GM19372 (cell line): ENCODE measurements around the gene SCN1A.

Experiments
- ATAC-seq: cut with Tn5 transposase; IDR thresholded peaks from one replicate; pipeline ENCODE4 v1.9.1; 2021; ENCODE audit warnings: mild to moderate bottlenecking, low read depth, moderate library complexity; ENCODE audit not compliant: unreplicated experiment

The SCN1A gene

DNA sequence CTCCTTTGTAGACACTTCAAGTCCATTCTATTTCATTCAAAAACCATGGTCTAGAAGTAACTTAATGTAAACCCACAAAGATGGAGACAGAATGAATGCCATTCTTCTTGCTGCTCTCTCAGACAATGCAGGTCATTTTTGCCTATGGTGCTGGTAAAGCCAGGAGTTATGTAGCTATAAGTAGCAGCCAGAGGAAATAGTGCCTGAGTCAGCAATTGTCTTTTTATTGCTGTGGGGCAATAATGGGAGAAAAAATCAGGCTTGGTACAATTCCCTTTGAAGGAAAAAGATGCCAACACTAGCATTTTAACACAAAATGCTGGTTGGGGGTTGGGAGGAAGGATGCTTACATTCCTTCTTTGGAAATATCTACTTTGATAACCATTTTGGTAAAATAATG, 43.5 kb downstream of the SCN1A start:
- no peak for ATAC-seq

DNA sequence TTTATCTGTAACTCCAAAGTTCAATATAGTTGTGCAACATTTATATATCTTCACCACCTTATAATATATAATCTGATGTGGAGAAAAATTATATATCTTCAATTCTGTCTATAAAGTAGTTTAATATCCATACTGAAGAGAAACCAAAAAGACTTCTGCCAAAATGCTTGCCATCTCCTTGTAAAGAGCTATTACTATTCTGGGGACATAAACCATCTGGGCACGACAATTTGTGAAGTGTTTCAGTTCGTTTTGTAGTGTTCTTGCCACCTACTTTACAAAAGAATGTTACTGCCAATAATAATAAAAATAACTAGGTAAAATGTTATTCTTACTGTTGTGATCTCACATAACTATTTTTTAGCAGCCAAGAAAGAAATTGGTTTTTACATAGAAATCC, 45.1 kb downstream of the SCN1A start:
- ATAC-seq = no peak

DNA sequence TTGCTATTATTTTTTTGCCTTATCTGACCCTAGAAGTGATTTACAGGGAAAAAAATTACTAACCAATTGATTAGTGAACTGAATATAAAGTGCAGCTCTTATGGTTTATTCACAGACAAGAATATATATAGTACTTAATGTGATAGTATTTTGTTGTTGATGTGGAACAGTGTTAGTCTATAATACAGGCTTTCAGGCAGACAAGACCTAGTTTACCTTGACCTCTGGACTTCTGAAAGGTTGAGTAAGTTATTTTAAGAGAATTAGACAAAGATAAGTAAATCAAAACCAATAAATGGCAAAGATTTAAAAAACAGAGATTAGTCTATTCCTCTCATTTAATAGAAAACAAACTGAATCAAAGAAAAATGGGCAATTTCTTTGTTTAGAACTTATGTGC, 46.0 kb downstream of the SCN1A start:
- ATAC-seq = no peak

DNA sequence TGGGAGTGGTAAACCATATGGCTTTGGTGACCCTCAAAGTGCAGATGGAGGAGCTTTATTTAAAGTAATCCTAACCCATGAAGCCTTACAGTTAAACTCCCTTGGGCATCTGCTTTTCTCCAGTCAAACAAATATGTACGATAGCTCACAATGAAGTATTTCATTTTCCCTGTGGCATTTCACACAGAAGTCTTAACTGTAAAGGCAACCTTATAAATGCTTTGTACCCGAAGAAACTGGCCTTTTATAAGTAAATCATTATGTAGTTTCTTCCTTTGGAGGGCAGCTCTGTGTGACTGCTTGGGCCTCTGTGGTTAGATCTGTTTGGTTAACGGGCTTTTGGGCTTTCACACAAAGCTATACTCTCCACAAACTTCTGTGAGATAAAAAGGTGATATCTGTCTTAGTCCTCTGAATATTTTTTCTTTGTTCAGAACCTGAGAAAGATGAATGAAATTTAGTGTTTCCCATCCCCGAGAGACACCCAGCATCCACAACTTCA, 46.6 kb downstream of the SCN1A start:
- ATAC-seq = no peak

DNA sequence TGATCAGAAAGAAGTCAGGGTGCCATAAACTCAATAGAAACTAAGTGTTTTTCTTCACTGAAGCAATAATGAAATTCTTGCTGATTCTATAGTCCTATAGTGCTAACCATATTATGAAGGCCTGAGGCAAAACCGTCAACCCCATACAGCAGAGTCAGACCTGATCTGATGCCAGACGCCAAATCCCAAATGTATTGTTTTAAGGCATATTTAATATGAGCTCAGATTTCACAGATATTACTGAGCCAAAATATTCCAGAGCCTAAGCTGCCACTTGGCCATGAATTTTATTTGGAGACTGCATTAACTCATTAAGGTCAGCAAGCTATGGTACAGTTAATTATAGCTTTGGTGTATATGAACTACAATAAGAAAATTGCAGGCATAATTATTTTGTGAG, 53.4 kb downstream of the SCN1A start:
- no peak for ATAC-seq

DNA sequence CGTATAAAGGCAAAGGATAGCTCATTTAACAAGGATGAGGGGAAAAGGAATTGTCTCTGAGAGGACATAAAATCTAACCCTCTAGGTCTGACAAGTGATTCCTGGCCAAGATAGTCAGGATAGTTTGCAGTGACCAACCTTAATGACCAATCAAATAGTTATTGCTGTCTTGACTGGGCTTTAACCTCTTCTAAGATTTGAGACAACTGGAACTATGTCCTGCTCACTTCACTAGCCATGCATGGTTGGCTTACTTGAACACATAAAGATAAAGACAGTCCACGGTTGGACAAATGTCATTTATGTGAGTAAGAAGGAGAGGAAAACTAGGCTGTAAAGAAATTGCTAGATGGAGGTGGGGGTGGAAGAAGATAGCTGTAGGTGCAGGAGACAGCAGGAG, 53.8 kb downstream of the SCN1A start:
- ATAC-seq = no peak

DNA sequence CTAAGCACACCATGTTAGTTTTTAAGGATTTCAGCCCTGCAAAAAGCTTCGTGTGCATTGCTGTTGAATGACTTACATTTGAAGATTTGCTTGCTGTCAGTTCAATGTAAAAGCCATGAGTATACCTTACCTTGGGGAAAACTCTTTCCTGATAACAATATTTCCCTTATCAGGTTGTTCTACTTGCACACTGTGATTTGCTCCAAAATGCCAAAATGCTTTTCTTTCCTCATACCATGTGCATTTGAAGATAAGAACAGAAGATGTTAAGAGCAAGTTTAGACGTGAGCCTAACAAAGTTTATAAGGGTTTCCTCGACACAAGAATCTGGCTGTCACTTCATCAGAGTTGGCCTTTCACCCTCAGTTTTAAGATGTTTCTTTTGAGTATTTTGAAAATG, 57.6 kb downstream of the SCN1A start:
- no peak for ATAC-seq

DNA sequence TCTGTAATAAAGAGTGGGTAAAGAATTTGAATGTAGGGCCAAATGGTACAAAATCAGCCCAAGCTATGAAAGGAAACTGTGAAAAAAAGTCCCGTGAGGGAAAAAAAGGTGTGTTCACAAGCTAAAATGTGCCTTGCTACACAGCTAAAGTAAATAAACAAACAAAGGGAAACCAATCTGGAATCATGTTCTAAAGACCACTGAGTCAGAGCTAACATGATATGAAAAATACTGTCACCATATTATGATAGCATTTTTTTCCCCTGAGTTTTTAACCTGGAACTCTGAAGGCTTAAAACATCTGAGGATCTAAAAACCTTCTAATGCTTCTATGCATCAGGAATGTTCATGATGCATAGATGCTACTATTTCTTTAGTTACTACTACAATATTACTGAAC, 58.8 kb downstream of the SCN1A start:
- no peak for ATAC-seq

DNA sequence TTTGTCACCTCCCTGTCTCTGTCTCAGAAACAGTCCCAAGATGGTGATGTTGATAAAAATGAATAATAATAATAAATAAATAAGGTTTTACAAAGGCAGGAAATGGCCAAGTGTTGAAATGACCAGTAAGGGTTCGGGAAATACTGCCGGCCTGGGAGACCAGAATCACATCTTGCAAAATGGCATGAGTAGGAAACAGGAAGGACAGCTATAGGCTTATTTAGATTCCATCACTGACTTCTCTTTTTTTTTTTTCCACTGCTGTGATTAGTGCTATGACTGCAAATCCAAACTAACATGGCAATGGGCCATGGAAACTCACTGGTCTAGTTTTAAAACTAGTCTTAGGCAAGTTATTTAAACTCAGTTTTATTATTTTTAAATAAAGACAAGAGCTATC, 60.6 kb downstream of the SCN1A start:
- ATAC-seq = no peak

DNA sequence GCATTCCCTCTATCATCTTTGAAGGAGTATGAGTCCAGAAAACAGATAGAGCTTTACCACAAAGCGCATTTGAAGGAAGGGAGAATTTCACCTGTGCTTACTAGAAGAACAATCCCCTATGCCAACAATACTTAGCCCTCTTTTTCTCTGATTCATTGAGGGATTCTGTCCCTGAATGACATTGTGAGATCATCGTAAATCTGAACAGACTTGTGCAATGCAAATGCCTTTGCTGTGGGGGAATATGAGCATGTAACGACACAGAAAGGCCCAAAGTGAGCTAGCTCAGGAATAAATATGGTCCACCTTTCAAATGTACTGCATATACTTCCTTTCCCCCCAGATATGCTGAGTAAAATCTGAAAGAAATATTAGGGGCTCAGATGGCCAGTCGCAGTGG, 67.6 kb downstream of the SCN1A start:
- no peak for ATAC-seq

DNA sequence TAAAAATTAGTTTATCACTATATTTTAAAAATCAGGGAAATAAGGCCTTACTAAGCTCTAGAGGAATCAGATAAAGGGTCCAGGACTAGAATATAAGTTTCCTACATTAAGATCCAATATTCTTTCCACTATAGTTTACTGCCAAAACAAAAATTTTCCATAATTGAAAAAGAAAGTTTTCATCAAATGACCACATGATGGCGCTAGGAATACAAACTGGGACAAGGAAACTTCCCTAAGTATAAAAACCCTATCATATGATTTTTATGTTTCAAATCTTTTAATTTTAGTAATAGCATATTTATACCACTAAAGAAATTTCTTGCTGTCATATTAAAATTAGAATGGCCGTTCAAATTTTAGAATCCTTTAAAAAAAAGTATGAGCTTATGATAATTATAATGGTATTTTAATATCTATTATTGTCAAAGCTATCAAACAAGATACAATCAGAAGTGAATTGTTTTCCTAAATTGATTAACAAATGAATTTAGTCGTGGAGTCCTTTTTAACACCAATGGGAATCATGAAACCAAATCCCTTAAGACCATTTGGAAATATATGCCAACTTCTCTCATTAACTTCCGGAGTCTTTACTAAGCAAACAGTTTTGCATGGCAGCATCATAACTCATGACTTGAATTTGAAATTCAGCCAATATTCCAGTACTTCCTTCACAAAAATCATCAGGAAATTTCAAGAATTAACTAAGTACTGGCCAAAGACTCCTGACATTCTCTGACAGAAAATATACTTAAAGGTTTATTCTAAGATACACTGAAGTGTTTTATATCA, 70.3 kb downstream of the SCN1A start:
- ATAC-seq = no peak

DNA sequence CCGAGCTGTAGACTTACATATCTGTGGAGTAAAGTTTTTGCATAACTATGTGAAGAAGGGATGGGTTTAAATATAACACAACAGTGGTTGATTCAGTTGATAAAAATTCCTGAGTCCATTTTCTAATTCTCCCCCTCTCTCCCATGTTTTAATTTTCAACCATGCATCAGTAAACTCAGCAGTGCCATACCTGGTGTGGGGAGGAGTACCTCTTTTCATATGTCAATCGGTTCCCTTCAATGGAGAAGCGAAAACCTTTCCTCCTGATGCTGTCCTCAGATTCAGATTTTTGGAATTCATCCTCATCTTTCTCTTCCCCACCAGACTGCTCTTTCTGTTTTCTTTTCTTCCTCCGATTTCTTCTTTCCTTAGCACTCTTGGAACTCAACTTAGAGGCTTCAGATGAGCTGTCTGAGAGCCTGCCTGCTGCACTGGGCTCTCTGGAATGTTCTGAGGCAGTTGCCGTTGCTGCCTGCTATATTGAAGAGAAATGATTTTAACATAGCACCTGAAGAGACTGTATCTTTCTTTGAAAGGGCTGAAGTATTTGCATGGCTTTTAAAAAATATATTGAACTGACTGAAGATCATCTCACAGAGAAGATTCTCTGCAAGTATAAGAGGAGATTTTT, 82.9 kb downstream of the SCN1A start:
- ATAC-seq = no peak

DNA sequence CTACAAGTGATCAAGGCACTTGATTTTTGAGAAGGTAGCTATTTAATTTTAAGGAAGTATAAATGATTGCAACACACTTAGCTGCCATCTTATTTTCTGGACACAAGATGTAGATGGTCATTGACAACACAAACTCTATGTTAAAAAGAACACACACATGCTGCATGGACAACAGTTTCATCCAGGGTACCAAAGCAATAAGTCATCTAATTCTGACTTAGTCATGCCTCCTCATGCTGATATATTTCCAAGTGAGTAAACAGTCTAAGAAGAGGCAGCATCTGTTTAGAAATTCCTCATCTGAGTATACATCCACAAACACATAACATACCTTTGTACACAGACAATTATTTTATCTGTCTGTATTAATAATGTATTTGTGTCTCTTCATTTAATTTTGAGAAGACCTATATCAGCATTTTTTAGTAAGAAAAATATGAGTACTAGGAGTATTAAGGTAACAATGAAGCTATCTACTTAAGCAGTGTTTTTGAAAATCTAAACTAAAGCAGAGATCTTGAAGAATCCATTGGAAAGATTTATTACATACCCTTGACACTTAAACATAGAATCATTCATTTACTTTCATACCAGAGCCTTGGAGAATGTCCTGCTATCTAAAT, 84.9 kb downstream of the SCN1A start:
- ATAC-seq = no peak

DNA sequence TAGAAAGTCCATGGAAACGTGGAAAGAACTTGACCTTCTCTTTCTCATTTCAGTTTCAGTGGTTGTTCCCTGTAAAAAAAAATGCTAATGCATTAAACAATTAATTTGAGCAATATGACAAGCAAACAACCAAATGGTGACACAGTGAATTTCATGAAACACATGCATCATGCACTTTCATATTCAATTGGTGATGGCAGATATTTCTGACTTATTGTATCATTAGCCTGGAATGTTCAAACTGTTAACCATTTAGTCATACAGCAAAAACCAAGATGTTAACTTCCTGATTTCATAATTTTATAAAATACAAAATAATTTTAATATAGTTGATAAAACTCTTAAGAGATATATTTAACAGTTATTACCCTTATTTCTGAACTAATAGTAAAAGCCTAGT, 85.5 kb downstream of the SCN1A start:
- ATAC-seq = no peak

DNA sequence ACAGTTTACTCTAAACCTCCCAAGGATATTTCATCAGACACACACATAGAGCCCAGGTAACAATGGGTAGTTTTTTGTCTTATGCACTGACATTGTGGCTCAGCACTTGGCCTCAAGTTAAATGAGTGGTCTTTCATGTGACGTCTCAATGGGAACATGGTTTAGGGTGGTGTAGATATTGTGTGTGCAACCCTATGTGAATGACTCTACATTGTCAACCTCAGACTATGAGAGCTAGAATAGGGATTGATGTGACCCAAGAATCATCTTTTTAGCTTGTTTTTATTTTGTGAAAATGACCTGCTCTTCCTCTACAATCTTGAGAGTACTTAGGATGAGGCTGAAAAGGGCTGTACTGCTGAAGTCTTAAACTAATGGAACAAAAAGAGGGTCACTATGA, 86.2 kb downstream of the SCN1A start:
- ATAC-seq = no peak

DNA sequence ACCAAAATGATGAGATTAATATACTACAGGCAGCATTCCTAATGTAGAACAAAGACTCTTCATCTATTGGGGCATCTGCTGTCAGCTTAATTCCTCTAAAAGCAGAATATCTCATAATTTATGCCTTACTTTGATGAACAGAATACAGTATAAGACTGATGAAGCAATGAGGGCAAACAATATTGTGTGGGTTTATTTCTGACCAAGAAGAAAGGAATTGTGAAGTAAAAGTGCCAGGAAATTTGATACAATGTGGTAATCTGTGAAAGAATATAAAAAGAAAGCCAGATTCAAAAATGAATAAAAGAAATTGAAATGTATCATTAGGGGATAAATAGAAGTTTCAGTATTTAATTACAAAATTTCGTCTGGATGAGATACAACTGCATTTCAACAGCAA, 95.5 kb downstream of the SCN1A start:
- no peak for ATAC-seq

DNA sequence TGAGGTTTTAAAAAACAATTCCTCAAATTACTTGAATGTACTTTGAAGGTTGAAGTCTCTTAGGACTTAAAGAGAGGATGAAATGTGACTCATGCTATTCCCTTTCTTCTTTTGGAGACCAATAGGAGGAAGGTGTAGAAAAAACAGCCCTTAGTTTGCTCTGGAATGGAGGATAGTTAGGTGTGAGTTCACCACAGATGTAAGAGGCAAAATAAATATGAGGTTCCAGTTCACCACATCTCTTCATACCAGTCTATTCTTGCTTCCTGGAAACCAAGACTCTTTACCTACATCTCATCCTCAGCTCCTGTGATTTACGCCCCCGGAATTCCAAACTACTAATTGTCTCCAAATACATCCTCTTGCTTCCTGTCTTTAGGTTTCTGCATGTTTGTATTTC, 96.8 kb downstream of the SCN1A start:
- no peak for ATAC-seq

DNA sequence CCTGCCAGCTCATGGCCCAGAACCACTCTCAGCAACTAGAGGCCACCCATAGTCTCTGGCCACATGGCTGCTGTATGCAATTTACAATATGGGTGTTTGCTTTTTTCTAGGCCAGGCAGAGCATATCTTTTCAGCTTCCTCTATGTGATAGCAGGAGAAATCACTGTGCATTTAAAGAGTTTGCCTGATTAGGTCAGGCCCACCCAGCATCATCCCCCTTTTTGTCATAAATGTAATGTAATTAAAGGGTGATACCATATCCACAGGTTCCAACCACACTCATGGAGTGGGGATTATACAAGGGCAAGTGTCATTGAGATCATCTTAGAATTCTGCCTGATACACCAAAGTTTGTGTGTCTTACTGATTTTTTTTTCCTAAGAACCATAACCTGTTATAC, 102.5 kb downstream of the SCN1A start:
- ATAC-seq = no peak

DNA sequence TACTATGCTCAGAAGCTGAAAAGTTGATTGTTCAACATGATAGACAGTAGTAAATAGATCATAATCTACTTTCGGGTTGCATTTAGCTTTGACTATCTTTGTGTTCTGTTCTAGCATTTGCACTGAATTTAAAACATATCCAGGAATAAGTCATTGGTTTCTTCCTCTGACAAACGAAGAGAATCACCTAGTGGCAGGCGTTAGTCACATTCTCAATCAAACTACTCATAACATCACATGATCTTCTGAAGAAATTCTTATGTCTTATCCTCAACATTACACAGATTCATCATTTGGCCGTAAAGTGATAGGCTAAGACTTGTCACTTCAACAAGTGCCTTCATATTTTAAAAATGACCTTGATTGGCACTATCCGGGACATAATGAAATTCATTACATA, 110.6 kb downstream of the SCN1A start:
- no peak for ATAC-seq

DNA sequence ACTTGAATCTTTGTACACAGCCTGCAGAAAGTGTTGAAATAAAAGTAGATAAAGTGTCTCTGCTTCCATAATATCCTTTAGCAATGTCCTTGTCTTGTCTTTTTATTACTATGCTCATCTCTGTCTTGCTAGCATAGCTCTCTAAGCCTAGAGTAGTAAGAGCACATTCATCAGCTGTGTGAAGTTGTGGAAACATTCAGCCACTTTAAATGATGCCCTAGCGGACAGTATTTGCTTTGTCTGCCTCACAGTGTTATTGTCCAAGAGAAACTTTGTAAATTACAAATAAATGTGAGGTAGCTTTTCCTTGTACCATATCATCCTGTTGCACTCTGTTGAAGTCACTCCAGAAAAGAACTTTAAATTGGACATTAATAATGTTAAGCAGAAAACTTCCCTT, 113.9 kb downstream of the SCN1A start:
- no peak for ATAC-seq

DNA sequence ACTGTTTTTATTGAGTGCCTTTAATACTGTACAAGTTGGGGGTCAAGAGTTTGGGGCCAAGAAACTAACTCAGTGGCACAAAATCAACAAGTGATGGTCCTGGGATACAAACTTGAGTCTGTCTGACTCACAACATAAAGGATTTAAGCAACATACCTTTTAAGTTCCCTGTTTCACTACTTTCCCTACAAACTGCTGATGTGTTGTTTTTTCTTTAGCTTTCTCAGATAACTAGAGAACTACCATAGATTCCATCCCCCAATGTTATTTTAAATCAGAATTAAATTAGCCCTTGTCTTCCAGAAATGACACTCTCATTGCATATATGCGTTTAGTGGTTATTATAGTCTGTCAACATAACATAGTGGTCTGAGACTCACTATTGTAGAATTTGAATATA, 116.2 kb downstream of the SCN1A start:
- ATAC-seq = no peak

DNA sequence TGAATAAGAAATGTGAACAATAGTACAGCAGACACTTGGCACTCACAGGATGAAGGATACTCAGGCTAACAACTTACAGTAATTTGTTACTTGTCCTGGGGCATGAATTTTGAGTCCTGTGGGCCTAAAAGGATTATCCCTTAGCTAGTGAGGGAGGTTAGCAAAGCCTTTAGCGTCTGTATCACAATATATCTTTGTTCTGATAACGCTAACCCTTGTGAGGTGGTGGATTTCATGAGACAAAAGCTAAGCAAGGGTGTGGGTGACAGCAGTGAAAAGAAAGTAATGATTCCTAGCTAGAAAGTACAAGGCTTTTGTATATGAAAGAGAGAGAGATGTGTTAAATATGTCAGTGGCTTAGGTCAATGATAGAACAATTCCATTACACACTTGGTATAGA, 127.4 kb downstream of the SCN1A start:
- no peak for ATAC-seq
